Muscle layer of colon (tissue), 2 donors: Measurements from ENCODE around the gene ZNF366.

Experiments
- H3K27ac ChIP-seq: one replicate; pipeline ENCODE4 v1.7.0; 2013; ENCODE audit warnings: low read depth, mild to moderate bottlenecking, low read length, moderate library complexity
- H3K27me3 ChIP-seq, 2 donors: one replicate each; pipeline ENCODE4 v1.7.0; 2013; ENCODE audit warnings: low read length in 2 of 2, mild to moderate bottlenecking in 2 of 2; ENCODE audit not compliant: insufficient read depth in 2 of 2, control insufficient read depth in 1 of 2
- H3K36me3 ChIP-seq: one replicate; pipeline ENCODE4 v1.7.0; 2013; ENCODE audit warnings: mild to moderate bottlenecking, low read length; ENCODE audit not compliant: insufficient read depth
- H3K4me1 ChIP-seq: one replicate; pipeline ENCODE4 v1.7.0; 2013; ENCODE audit warnings: mild to moderate bottlenecking, low read length; ENCODE audit not compliant: insufficient read depth
- H3K4me3 ChIP-seq, 2 donors: one replicate each; pipeline ENCODE4 v1.7.0; 2013; ENCODE audit warnings: low read length in 2 of 2, low read depth in 1 of 2, mild to moderate bottlenecking in 1 of 2, moderate library complexity in 1 of 2
- H3K9ac ChIP-seq: one replicate; pipeline ENCODE4 v1.7.0; 2013; ENCODE audit warnings: low read length
- H3K9me3 ChIP-seq: one replicate; pipeline ENCODE4 v1.7.0; 2013; ENCODE audit warnings: mild to moderate bottlenecking, low read length
- donor health status: abdominal sarcoma.
- donor health status: Adenocarcinoma of cecum.

The ZNF366 gene

DNA sequence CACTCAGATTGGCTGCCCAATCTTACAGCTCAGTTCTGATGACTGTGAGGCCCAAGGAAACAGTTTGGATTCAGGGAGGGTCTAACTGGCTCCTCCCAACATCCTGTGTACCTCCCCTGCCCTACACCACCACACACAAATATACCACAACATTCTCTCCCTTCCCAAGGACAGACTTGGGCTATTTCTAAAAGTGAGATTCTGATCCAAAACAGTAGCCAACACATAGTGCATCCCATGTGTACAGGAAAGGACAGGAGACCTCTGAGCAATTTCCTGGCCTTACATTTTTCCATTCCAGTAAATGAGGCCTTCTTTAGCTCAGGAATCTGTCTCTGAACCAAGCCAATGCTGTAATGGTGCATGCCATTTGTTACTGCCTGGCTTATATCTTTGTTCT, 20.8 kb downstream of the ZNF366 start:
- Histone ChIP-seq H3K36me3 (no peaks in the 10 kb centered on the region), H3K27me3 (no peaks in the 10 kb centered on the region), H3K27ac (no peak overlapping the region), H3K9ac (no peak overlapping the region), H3K4me1 (peaks cover 10% of the 10 kb centered on the region), H3K9me3 (no peaks in the 10 kb centered on the region), H3K4me3 (no peak overlapping the region)

DNA sequence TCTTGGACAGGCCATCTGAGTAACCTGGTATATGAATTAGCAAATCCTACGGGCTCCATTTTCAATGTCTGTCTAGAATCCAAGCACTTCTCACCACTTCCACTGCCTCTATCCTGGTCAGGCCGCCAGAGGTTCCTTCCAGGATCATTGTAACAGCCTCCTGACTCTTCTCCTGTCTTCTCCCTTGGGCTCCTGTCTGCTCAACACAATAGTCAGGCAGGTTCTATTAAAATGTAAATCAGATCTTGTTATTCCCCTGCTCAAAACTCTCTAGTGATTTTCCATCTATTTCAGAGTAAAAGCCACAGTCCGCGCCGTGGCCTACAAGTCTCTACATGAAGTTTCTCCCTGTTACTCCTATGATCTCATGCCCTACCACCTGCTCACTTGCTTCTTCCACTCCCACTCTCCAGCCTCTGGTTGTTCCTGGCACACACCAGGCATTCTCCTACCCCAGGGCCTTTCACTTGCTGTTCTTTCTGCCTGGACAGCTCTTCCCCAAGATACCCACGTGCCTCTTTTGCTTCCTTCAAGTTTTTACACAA, 21.7 kb downstream of the ZNF366 start:
- H3K4me3 ChIP-seq: no peak overlapping the region
- no peak overlapping the region for H3K9ac ChIP-seq
- H3K9me3 ChIP-seq: no peaks in the 10 kb centered on the region
- no peaks in the 10 kb centered on the region for H3K27me3 ChIP-seq
- no peaks in the 10 kb centered on the region for H3K36me3 ChIP-seq
- H3K27ac ChIP-seq: no peak overlapping the region
- peaks cover 10% of the 10 kb centered on the region for H3K4me1 ChIP-seq

DNA sequence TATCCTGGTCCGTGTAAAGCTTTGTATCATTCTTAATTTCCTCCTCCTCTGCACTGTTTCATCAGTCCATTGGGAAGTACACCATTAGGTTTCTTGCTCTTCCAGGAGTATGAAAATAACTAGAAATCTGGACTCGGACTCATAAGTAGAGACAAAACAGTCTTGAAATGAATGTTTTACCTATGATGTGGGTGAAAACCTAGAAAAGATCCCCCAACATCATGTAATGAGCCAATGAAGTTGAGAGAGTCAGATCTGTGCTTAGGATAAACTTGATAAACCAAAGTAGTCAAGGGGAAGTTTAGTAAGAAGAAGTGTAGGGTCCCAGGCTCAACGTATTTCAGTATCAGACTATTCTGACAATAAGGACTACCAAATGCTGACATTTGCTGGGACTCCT, 25.2 kb downstream of the ZNF366 start:
- H3K9ac ChIP-seq: no peak overlapping the region
- peaks cover 10% of the 10 kb centered on the region for H3K4me1 ChIP-seq
- H3K36me3 ChIP-seq: no peaks in the 10 kb centered on the region
- H3K27me3 ChIP-seq: no peaks in the 10 kb centered on the region
- no peak overlapping the region for H3K27ac ChIP-seq
- no peaks in the 10 kb centered on the region for H3K9me3 ChIP-seq
- no peak overlapping the region for H3K4me3 ChIP-seq

DNA sequence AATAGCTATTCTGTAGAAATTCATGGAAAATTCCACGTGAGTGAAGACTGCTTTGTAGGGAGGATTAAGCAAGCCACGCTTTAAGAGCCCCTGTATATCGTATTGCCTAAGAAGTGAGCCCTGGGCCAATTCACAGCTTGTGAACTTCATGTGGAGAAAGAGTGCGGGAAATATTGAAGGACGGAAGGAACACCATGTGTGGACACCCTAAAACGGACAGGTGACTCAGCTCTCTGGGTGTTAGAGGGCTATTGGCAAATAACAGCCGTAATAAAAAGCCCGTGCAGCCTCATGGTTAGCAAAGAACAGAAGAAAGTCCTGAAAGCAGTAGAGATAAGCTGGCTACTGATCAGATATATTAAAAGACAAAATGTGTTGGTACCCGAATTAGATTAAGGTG, 26.4 kb downstream of the ZNF366 start:
- no peaks in the 10 kb centered on the region for H3K27me3 ChIP-seq
- H3K27ac ChIP-seq: no peak overlapping the region
- no peaks in the 10 kb centered on the region for H3K36me3 ChIP-seq
- no peaks in the 10 kb centered on the region for H3K4me1 ChIP-seq
- H3K9me3 ChIP-seq: no peaks in the 10 kb centered on the region
- H3K4me3 ChIP-seq: no peak overlapping the region
- H3K9ac ChIP-seq: no peak overlapping the region

DNA sequence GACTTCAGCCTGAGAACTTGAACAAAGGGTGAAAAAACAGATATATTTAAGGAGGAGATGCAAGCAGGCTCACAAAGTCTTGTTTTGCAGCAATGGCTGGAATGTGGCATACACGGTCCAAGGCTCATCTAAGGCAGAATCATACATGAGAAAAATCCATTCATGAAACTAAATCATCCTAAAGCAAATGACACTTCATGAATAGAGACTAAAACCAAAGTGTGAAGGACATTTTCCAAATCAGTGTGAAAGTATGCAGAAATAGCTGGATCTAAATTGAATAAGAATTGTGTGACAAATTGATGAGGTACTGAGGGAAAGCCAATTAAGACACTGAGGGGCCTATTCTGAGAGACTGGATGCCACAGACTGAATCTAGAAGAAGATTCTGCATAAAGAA, 27.3 kb downstream of the ZNF366 start:
- no peak overlapping the region for H3K27ac ChIP-seq

DNA sequence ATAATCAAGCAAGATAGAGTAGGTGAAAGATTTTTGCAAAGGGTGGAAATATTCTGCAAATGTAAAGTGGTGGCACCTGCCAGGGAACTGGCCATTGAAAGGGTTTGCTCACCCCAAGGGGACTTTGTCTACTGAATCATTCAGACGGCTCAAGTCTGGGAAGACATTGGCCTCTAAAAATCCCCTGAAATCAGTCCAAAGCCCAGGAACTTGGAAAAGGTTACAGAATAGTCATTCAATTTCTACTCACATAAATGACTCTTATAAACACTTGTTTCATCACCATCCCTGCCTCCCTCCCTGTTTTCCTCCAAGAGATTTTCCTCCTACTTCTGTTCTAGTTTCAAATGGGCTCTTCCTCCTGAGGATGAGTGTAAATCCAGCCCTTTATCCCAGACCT, 28.5 kb downstream of the ZNF366 start:
- no peaks in the 10 kb centered on the region for H3K4me1 ChIP-seq
- no peaks in the 10 kb centered on the region for H3K36me3 ChIP-seq
- H3K9me3 ChIP-seq: no peaks in the 10 kb centered on the region
- H3K9ac ChIP-seq: no peak overlapping the region
- H3K27ac ChIP-seq: no peak overlapping the region
- no peaks in the 10 kb centered on the region for H3K27me3 ChIP-seq
- no peak overlapping the region for H3K4me3 ChIP-seq

More for the DNA sequence above, 27.3 kb downstream of the ZNF366 start:
- Histone ChIP-seq H3K9me3 (no peaks in the 10 kb centered on the region), H3K9ac (no peak overlapping the region), H3K4me3 (no peak overlapping the region), H3K4me1 (no peaks in the 10 kb centered on the region), H3K27me3 (no peaks in the 10 kb centered on the region), H3K36me3 (no peaks in the 10 kb centered on the region)

DNA sequence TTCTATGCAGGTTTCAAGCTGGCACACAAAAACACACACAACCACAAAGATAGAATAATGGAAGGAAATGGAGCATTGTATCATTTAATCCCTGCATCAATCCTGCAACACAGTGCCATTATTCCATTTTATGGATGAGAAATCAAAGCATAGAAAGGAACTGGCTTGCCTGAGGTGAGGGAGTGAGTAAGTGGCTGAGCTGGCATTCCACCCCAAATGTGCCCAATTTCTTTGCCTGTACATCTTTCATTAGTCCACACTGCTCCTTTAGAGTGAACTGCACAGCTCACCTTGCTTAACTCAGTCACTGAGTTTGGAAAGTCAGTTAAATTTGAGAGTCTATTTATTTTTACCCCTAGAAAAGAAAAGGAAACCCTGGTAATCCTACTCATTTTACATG, 28.9 kb downstream of the ZNF366 start:
- Histone ChIP-seq H3K9ac (no peak overlapping the region), H3K36me3 (no peaks in the 10 kb centered on the region), H3K27ac (no peak overlapping the region), H3K9me3 (no peaks in the 10 kb centered on the region), H3K4me1 (no peaks in the 10 kb centered on the region), H3K27me3 (no peaks in the 10 kb centered on the region), H3K4me3 (no peak overlapping the region)

DNA sequence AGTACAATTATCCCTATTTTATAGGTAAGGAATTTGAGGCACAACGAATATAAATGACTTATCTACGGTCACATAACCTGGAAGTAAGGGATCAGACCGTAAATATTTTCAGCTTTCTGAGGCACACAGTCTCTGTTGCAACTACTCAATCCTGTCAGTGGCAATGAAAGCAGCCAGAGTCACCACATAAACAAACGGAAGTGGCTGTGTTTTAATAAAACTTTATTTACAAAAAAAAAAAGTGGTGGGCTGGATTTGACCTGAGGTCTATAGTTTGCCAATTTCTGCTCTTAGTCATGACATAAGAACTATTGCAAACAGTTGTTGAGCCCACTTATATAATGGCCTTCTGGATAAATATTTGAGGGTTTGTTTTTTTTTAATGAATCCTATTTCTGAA, 29.6 kb downstream of the ZNF366 start:
- no peaks in the 10 kb centered on the region for H3K4me1 ChIP-seq
- H3K9me3 ChIP-seq: no peaks in the 10 kb centered on the region
- H3K9ac ChIP-seq: no peak overlapping the region
- H3K27me3 ChIP-seq: no peaks in the 10 kb centered on the region
- no peak overlapping the region for H3K4me3 ChIP-seq
- H3K27ac ChIP-seq: no peak overlapping the region
- H3K36me3 ChIP-seq: no peaks in the 10 kb centered on the region

DNA sequence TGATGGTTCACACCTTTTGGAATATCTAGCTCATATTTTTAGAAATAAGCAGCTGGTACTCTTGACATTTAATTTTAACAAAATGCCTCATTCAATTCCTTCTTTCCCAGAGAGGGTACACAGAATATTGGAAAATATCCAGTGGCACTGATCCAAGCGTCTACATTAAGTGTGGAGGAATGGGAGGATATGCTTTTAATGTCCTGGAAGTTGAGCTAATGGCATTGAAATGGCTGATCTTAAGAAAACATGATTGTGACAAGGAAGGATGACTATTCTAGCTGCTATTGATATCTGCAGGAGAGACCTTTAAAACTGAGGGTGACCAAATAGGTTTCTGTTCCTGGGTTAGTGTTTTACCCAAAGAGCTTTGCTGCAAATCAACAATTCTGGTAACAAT, 30.0 kb downstream of the ZNF366 start:
- H3K36me3 ChIP-seq: no peaks in the 10 kb centered on the region
- no peak overlapping the region for H3K27ac ChIP-seq
- no peaks in the 10 kb centered on the region for H3K9me3 ChIP-seq
- H3K9ac ChIP-seq: no peak overlapping the region
- no peaks in the 10 kb centered on the region for H3K4me1 ChIP-seq
- no peak overlapping the region for H3K4me3 ChIP-seq
- H3K27me3 ChIP-seq: no peaks in the 10 kb centered on the region

DNA sequence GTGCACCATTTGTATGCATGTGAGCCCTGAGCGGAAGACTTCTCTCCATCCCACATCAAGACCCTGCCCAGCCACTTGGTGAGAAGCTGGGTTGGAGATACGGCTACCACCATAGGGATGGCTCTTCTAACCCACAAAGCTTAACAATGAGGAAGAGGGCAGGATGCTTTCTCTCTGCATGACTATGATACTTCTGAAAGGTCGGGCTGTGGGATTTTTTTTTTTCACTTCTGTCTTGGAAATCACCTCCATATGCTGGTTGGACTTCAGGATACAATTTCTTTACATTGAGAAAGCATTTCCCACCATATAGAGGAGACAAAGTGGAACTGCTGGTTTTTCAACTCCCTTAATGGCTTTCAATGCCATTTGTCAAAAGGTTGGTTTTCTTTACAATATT, 30.5 kb downstream of the ZNF366 start:
- H3K4me3 ChIP-seq: no peak overlapping the region
- no peak overlapping the region for H3K9ac ChIP-seq
- no peaks in the 10 kb centered on the region for H3K9me3 ChIP-seq
- no peak overlapping the region for H3K27ac ChIP-seq
- no peaks in the 10 kb centered on the region for H3K4me1 ChIP-seq
- H3K27me3 ChIP-seq: no peaks in the 10 kb centered on the region
- no peaks in the 10 kb centered on the region for H3K36me3 ChIP-seq

DNA sequence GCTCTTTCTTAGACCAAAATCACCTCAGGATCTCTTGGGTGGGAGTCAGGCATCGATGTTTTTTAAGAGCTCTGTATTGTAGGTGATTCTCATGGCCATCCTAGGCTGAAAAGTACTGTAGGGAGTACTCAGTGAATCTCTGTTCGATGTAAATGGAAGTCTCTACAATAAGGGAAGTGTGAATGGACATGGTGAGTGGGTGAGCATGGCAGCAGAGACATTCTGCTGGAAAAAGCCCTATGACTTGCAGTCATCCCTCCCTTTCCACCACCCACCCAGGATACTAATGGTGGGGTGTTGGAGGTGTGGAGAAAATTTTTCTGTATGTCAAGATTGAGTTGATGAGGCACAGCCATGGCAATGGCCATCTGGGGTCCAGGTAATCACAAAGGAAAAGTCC, 30.9 kb downstream of the ZNF366 start:
- Histone ChIP-seq H3K4me1 (no peaks in the 10 kb centered on the region), H3K27ac (no peak overlapping the region)

DNA sequence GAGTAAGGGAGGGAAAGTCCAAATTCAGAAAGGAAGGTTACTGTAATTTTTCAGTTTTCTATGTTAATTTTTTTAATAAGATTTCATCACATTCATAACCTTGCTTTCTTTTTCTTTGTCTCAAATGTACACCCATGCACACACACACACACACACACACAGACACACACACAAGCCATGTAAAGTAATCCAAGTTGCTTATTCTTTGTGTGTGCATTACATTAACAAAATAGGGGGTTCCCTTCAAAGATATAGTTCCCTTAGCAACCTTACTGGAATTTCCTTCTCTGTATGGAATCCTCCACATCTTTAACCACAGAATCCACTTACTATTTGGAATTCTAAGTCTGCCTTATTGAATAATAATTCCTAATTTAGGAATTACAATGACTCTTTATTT, 32.7 kb downstream of the ZNF366 start:
- H3K9ac ChIP-seq: no peak overlapping the region
- H3K9me3 ChIP-seq: no peaks in the 10 kb centered on the region
- no peak overlapping the region for H3K27ac ChIP-seq
- H3K27me3 ChIP-seq: no peaks in the 10 kb centered on the region
- no peaks in the 10 kb centered on the region for H3K4me1 ChIP-seq
- no peak overlapping the region for H3K4me3 ChIP-seq
- no peaks in the 10 kb centered on the region for H3K36me3 ChIP-seq

More for the DNA sequence above, 30.9 kb downstream of the ZNF366 start:
- no peak overlapping the region for H3K9ac ChIP-seq
- no peak overlapping the region for H3K4me3 ChIP-seq
- H3K36me3 ChIP-seq: no peaks in the 10 kb centered on the region
- no peaks in the 10 kb centered on the region for H3K27me3 ChIP-seq
- H3K9me3 ChIP-seq: no peaks in the 10 kb centered on the region
